ENCODE results near the gene CEP89.
"Not testable (repeated sequence)": the region's sequence is repeated elsewhere in the genome, so short reads cannot be mapped to it uniquely, and the experiment has no call there.

CEP89 gene

GRCh38 chr19:32873247-32873959 is 98.4 kb downstream of the CEP89 start:
- no peaks in the 10 kb centered on the region for H3K4me1 Mint-ChIP-seq
- no peak overlapping the region for H3K27ac Mint-ChIP-seq

GRCh38 chr19:32872391-32872790 is 99.4 kb downstream of the CEP89 start:
- Mint-ChIP-seq H3K4me3 (no peak overlapping the region), H3K9me3 (no peaks in the 10 kb centered on the region), H3K27me3 (no peaks in the 10 kb centered on the region), H3K36me3 (no peaks in the 10 kb centered on the region), H3K27ac (no peak overlapping the region), H3K4me1 (no peaks in the 10 kb centered on the region)

More at GRCh38 chr19:32873247-32873959, 98.4 kb downstream of the CEP89 start:
- Mint-ChIP-seq H3K27me3 (no peaks in the 10 kb centered on the region), H3K4me3 (no peak overlapping the region), H3K9me3 (no peaks in the 10 kb centered on the region), H3K36me3 (peaks cover 3% of the 10 kb centered on the region)

GRCh38 chr19:32870981-32871451 is 100.7 kb downstream of the CEP89 start:
- Mint-ChIP-seq H3K27ac (no peak overlapping the region), H3K4me3 (no peak overlapping the region)

GRCh38 chr19:32869966-32870573 is 101.7 kb downstream of the CEP89 start:
- Mint-ChIP-seq H3K4me3 (no peak overlapping the region), H3K36me3 (no peaks in the 10 kb centered on the region), H3K27me3 (no peaks in the 10 kb centered on the region), H3K4me1 (no peaks in the 10 kb centered on the region), H3K9me3 (no peaks in the 10 kb centered on the region), H3K27ac (no peak overlapping the region)

More at GRCh38 chr19:32870981-32871451, 100.7 kb downstream of the CEP89 start:
- no peaks in the 10 kb centered on the region for H3K9me3 Mint-ChIP-seq
- no peaks in the 10 kb centered on the region for H3K4me1 Mint-ChIP-seq
- no peaks in the 10 kb centered on the region for H3K36me3 Mint-ChIP-seq
- no peaks in the 10 kb centered on the region for H3K27me3 Mint-ChIP-seq

GRCh38 chr19:32869369-32869965 is 102.3 kb downstream of the CEP89 start, which contains the start of gene SLC7A9:
TSS of gene SLC7A9 (minus strand) at chr19:32869767. CDS start at chr19:32868534, 1,233 bp downstream.
- no peaks in the 10 kb centered on the region for H3K36me3 Mint-ChIP-seq
- H3K27me3 Mint-ChIP-seq: no peaks in the 10 kb centered on the region
- no peaks in the 10 kb centered on the region for H3K9me3 Mint-ChIP-seq
- H3K4me1 Mint-ChIP-seq: no peaks in the 10 kb centered on the region
- no peak within 1 kb of the TSS for H3K4me3 Mint-ChIP-seq
- no peak within 1 kb of the TSS for H3K27ac Mint-ChIP-seq

GRCh38 chr19:32868206-32868950 is 103.4 kb downstream of the CEP89 start:
- Mint-ChIP-seq H3K27ac (no peak overlapping the region), H3K36me3 (no peaks in the 10 kb centered on the region), H3K4me1 (no peaks in the 10 kb centered on the region), H3K27me3 (no peaks in the 10 kb centered on the region), H3K4me3 (no peak overlapping the region), H3K9me3 (no peaks in the 10 kb centered on the region)

- H3K27me3 Mint-ChIP-seq, H3K36me3 Mint-ChIP-seq, H3K27ac Mint-ChIP-seq, H3K4me3 Mint-ChIP-seq, H3K9me3 Mint-ChIP-seq, H3K4me1 Mint-ChIP-seq: not testable (repeated sequence)
These were observed 104.3 kb downstream of the CEP89 start for GRCh38 chr19:32867436-32867835.

- no peak overlapping the region for H3K27ac Mint-ChIP-seq
- no peaks in the 10 kb centered on the region for H3K27me3 Mint-ChIP-seq
- no peaks in the 10 kb centered on the region for H3K9me3 Mint-ChIP-seq
- H3K4me1 Mint-ChIP-seq: no peaks in the 10 kb centered on the region
- H3K4me3 Mint-ChIP-seq: no peak overlapping the region
- H3K36me3 Mint-ChIP-seq: no peaks in the 10 kb centered on the region
These were observed 105.0 kb downstream of the CEP89 start for GRCh38 chr19:32866564-32867265.

- no peaks in the 10 kb centered on the region for H3K27me3 Mint-ChIP-seq
- no peaks in the 10 kb centered on the region for H3K9me3 Mint-ChIP-seq
- H3K4me1 Mint-ChIP-seq: no peaks in the 10 kb centered on the region
- no peak overlapping the region for H3K27ac Mint-ChIP-seq
- no peak overlapping the region for H3K4me3 Mint-ChIP-seq
- H3K36me3 Mint-ChIP-seq: no peaks in the 10 kb centered on the region
These were observed 105.7 kb downstream of the CEP89 start for GRCh38 chr19:32866061-32866460.

- H3K4me3 Mint-ChIP-seq: no peak overlapping the region
- H3K4me1 Mint-ChIP-seq: no peaks in the 10 kb centered on the region
- no peaks in the 10 kb centered on the region for H3K27me3 Mint-ChIP-seq
- no peaks in the 10 kb centered on the region for H3K36me3 Mint-ChIP-seq
- no peak overlapping the region for H3K27ac Mint-ChIP-seq
- H3K9me3 Mint-ChIP-seq: no peaks in the 10 kb centered on the region
These were observed 106.4 kb downstream of the CEP89 start for GRCh38 chr19:32865326-32865725.

- Mint-ChIP-seq H3K27ac (no peak overlapping the region), H3K9me3 (no peaks in the 10 kb centered on the region), H3K27me3 (no peaks in the 10 kb centered on the region), H3K4me1 (no peaks in the 10 kb centered on the region), H3K4me3 (no peak overlapping the region), H3K36me3 (no peaks in the 10 kb centered on the region)
These were observed 107.3 kb downstream of the CEP89 start for GRCh38 chr19:32864318-32865007.

- Mint-ChIP-seq H3K27me3 (no peaks in the 10 kb centered on the region), H3K9me3 (no peaks in the 10 kb centered on the region), H3K27ac (no peak overlapping the region), H3K4me3 (no peak overlapping the region), H3K4me1 (no peaks in the 10 kb centered on the region), H3K36me3 (no peaks in the 10 kb centered on the region)
These were observed 107.9 kb downstream of the CEP89 start for GRCh38 chr19:32863841-32864240.

- Mint-ChIP-seq H3K4me1 (no peaks in the 10 kb centered on the region), H3K27me3 (no peaks in the 10 kb centered on the region), H3K4me3 (no peak overlapping the region), H3K9me3 (no peaks in the 10 kb centered on the region), H3K27ac (no peak overlapping the region), H3K36me3 (no peaks in the 10 kb centered on the region)
These were observed 108.5 kb downstream of the CEP89 start for GRCh38 chr19:32863301-32863700.

- Mint-ChIP-seq H3K27me3 (no peaks in the 10 kb centered on the region), H3K4me1 (no peaks in the 10 kb centered on the region), H3K36me3 (no peaks in the 10 kb centered on the region), H3K27ac (no peak overlapping the region), H3K4me3 (no peak overlapping the region), H3K9me3 (no peaks in the 10 kb centered on the region)
These were observed 109.0 kb downstream of the CEP89 start for GRCh38 chr19:32862741-32863140.

- Mint-ChIP-seq H3K27me3 (no peaks in the 10 kb centered on the region), H3K4me3 (no peak overlapping the region), H3K36me3 (no peaks in the 10 kb centered on the region), H3K4me1 (no peaks in the 10 kb centered on the region), H3K27ac (no peak overlapping the region), H3K9me3 (no peaks in the 10 kb centered on the region)
These were observed 109.6 kb downstream of the CEP89 start for GRCh38 chr19:32862173-32862572.
